B cell (primary cell): ENCODE results near the gene MED31.

Experiments used
- CTCF ChIP-seq: fragments of 200-600 bp; IDR thresholded peaks from one replicate; pipeline ENCODE4 v1.8.0; 2022; ENCODE audit warnings: antibody characterized with exemption, mild to moderate bottlenecking
- EZH2 ChIP-seq: IDR thresholded peaks from 2 replicates; pipeline ENCODE4 v1.6.1; 2012; ENCODE audit warnings: borderline replicate concordance, low read depth, mild to moderate bottlenecking, moderate library complexity, low read length; ENCODE audit not compliant: insufficient read depth, poor library complexity, severe bottlenecking

DNA sequence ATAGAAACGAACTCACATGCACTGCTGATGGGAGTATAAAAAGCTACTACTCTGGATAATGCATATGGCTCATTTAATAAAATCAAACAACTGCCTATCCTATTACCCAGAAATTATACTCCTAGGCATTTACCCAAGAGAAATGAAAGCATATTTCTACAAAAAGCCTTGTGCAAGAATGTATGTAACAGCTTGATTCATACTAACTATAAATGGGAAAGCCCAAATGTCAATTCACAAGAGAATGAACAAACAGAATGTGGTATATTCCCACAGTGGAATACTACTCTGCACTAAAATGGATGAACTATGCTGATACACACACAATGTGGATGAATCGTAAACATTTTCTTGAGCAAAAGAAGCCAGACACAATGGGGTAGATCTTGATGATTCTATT lies 49.3 kb downstream of the MED31 start:
- TF ChIP-seq CTCF: no peak
- TF ChIP-seq EZH2: no peak
